ENCODE data around the gene CACHD1.
A peak's percentile ranks its signal among the peaks of the same experiment; 100 is the strongest.

CACHD1 gene

GRCh38 chr1:64474133-64474532 is 4.2 kb downstream of the CACHD1 start:
- DNase-seq = no peak

- no peak for DNase-seq
These were observed 4.9 kb downstream of the CACHD1 start for GRCh38 chr1:64474665-64475439.

DNA sequence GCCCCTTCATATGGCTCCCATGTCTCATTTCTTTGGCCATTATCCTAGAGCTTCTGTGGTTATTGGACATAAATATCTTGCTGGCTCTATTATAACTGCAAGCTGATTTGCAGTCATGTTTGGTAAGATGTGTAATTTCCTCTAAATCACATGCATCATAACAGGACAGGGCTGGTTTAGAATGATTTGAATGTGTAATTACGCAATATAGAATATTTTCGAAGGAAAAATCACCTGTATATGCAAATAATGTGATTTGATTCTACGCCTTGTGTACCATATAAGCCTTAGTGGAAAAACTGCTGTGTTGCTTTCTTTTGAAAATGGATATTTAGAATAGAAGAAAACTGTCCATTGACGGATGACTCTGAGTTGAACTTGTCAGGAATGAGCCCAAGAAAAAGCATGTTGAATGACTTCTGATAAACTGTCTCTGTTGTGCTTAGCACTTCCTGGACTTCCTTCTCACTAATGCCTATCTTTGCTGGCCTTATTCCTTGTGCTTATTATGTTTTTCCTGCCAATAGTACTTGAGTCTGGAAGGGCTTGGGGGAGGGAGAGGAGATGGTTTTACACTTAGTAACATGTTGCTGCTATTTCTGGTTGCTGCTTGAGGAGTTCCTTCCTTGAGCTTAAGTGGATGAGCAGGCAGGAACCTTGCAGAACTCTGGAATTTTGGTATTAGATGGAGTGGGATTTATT is 6.5 kb downstream of the CACHD1 start:
- DNase-seq = peak; percentile 90

DNA sequence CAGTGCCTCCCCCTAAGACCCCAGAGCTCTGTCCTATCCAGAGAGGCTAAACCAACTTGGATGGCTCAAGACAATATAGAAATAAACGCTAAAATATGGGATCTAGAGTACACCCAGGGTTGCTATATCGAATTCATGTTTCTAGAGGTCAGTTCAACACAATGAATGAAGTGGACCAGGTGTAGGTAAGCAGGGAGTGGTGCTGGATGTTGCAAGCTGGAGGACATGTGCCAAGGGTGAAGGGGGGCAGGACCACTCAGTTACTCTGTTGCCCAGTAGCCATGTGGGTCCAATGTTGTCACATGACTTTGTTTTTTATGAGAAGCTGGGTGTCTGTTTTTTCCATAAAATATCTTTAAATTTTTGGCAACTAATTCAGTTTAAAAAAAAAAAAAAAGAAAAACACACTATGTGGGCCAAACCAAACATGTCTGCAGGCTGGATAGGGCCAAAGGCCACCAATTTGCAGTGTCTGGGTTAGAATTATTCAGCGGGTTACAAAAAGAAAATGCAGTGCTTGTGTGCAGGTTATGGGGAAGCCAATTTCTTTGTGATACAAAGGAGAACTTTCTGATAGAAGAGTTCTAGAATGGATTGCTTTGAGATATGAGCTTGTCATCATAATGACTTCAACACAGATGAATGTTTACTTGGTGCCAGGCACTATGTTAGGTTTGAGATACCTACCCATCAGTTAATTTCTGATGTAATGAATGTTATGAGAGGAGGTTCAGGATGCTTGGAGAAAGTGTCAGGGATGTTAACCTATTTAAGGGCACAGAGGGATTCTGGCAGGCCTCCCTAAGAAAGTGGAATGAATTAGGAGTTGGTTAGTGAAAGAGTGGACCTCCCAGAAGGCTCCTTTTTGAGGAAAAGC is 8.9 kb downstream of the CACHD1 start:
- DNase-seq = no peak

GRCh38 chr1:64479874-64480273 is 9.9 kb downstream of the CACHD1 start:
- no peak for DNase-seq

GRCh38 chr1:64480999-64481772 is 11.3 kb downstream of the CACHD1 start:
- DNase-seq = no peak

DNA sequence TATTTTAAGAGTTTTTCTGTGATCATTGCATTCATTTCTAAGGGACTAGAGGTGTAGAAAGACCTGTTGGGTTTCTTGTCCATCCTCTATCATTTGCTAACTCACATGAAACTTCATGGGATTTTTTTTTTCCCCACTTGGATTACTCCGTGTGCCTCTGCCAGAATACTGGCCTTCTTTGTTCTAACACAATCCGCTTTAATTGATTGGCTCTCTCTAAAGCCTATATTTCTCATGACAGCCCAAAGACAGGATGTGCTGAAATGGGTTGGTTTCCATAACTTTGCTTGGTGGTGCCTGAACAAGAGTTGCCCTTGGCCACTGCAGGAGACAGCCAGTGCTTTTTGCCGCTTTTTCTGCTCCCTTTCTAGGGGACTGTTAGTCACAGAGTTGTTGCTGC is 12.2 kb downstream of the CACHD1 start:
- no peak for DNase-seq

GRCh38 chr1:64482720-64483119 is 12.8 kb downstream of the CACHD1 start:
- DNase-seq = peak; percentile 34

- no peak for DNase-seq
These were observed 13.9 kb downstream of the CACHD1 start for GRCh38 chr1:64483731-64484414.

DNA sequence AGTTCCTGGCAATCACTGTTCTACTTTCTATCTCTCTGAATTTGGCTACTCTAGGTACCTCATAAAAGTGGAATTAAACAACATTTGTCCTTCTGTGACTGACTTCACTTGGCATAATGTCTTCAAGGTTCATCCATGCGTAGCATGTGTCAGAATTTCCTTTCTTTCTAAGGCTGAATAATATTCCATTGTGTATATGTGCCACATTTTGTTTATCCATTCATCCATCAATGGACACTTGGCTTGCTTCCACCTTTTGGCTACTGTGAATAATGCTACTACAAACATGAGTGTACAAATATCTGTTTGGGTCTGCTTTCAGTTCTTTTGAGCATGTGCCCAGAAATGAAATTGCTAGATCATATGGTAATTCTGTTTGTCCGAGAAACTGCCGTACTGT is 14.7 kb downstream of the CACHD1 start:
- DNase-seq = no peak

GRCh38 chr1:64486193-64486592 is 16.3 kb downstream of the CACHD1 start:
- DNase-seq = no peak

DNA sequence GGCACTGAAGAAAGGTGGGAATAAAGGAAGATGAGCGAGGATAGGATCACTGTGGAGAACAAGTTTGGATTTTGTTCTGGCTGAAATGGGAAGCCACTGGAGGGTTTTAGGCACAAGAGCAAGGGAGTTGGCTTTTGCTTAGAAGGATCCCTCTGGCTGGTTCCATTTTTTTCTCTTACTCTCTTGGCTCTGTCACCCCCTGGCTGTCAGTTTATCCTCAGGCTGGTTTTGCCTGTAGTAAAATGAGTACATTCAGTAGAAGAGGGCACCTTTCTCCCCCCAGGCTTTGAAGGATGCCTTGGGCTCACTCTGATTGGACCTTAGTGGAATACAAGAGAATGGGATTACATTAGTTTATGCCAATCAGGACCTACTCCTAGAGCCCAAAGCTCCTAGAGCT is 17.1 kb downstream of the CACHD1 start:
- no peak for DNase-seq

DNA sequence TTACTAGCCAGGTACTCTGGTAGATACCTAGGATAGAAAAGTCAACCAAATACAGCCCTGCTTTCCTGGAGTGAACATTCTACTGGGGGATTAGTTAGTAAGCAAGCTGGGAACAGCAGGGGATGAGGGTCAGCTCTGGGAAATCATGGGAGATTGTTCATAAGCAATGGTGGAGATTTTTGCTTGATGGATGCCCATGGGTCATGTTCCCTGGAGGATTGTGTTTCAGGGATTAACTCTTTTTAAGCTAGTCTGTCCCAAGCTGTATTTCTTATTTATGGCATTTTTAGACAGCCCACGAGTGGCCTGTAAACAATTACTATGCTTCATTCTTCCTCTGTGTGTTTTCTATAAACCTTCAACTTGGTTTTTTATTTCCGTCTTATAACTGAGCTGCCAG is 18.9 kb downstream of the CACHD1 start:
- no peak for DNase-seq

- no peak for DNase-seq
These were observed 19.8 kb downstream of the CACHD1 start for GRCh38 chr1:64489707-64490106.

GRCh38 chr1:64490213-64490818 is 20.4 kb downstream of the CACHD1 start:
- no peak for DNase-seq

GRCh38 chr1:64492424-64492823 is 22.5 kb downstream of the CACHD1 start:
- DNase-seq = no peak

DNA sequence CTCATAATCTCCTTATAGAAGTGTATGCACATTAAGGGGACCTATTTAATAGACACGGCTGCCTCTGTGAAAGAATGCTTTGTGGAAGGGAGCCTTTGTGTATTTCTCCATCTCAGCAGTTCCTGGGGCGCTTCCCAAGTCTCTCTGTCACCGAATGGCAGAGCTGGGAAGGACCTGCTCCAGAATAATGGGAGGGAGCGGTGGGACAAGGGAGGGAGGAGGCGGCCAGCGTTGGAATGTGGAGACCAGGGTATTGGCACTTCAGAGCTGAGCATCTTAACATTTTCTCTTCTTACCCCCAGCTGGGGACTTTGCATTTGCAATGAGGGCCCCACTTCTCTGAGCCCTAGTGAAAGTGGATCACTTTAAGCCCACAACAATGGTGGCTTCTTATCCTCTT is 23.9 kb downstream of the CACHD1 start:
- DNase-seq = no peak

GRCh38 chr1:64494659-64495058 is 24.7 kb downstream of the CACHD1 start:
- no peak for DNase-seq

- no peak for DNase-seq
These were observed 25.9 kb downstream of the CACHD1 start for GRCh38 chr1:64495878-64496277.

GRCh38 chr1:64496606-64497005 is 26.7 kb downstream of the CACHD1 start:
- DNase-seq = no peak

- DNase-seq = no peak
These were observed 27.4 kb downstream of the CACHD1 start for GRCh38 chr1:64497088-64497883.
